Epithelial cell of esophagus (primary cell): ENCODE measurements around the gene GAS2.

Experiments used
- DNase-seq: peaks from one replicate; pipeline ENCODE4 v3.0.0; 2010; ENCODE audit warnings: low read depth
- H3K4me3 ChIP-seq: 2 replicates; pipeline ENCODE4 v1.5.1; 2011; ENCODE audit warnings: mild to moderate bottlenecking, low read length, control low read depth
- CTCF ChIP-seq: IDR thresholded peaks from 2 replicates; pipeline ENCODE4 v1.5.1; 2011; ENCODE audit warnings: low read depth, mild to moderate bottlenecking, low read length, control low read depth, inconsistent platforms; ENCODE audit not compliant: insufficient read depth; ENCODE audit errors: missing control alignments

Gene GAS2

GRCh38 chr11:22780952-22781593, 114.7 kb downstream of the GAS2 start:
- no peak overlapping the region for H3K4me3 ChIP-seq
- no peak for DNase-seq
- no peak for TF ChIP-seq CTCF

- no peak overlapping the region for H3K4me3 ChIP-seq
- DNase-seq = peak; percentile 91
- no peak for TF ChIP-seq CTCF
Measured at GRCh38 chr11:22785251-22785650, 118.8 kb downstream of the GAS2 start.

- H3K4me3 ChIP-seq = no peak overlapping the region
- TF ChIP-seq CTCF = no peak
- no peak for DNase-seq
Measured at GRCh38 chr11:22786475-22786874, 120.1 kb downstream of the GAS2 start.

GRCh38 chr11:22787055-22787454, 120.6 kb downstream of the GAS2 start:
- DNase-seq = no peak
- no peak overlapping the region for H3K4me3 ChIP-seq
- TF ChIP-seq CTCF = no peak

GRCh38 chr11:22787551-22788162, 121.2 kb downstream of the GAS2 start:
- DNase-seq = peak; percentile 44
- peak; percentile 61 for TF ChIP-seq CTCF

GRCh38 chr11:22792497-22792896, 126.1 kb downstream of the GAS2 start:
- no peak overlapping the region for H3K4me3 ChIP-seq
- no peak for TF ChIP-seq CTCF
- peak; percentile 71 for DNase-seq

More at GRCh38 chr11:22787551-22788162, 121.2 kb downstream of the GAS2 start:
- H3K4me3 ChIP-seq = no peak overlapping the region

GRCh38 chr11:22795914-22796313, 129.5 kb downstream of the GAS2 start:
- no peak for TF ChIP-seq CTCF
- DNase-seq = no peak
- H3K4me3 ChIP-seq = no peak overlapping the region
